Raji (cell line): ENCODE results near the gene EFNA5.

Experiments
- POLR2A ChIP-seq: IDR thresholded peaks from 2 replicates; pipeline ENCODE4 v1.6.1; 2011; ENCODE audit warnings: low read depth, low read length, control low read depth; ENCODE audit not compliant: insufficient read depth

EFNA5 gene

DNA sequence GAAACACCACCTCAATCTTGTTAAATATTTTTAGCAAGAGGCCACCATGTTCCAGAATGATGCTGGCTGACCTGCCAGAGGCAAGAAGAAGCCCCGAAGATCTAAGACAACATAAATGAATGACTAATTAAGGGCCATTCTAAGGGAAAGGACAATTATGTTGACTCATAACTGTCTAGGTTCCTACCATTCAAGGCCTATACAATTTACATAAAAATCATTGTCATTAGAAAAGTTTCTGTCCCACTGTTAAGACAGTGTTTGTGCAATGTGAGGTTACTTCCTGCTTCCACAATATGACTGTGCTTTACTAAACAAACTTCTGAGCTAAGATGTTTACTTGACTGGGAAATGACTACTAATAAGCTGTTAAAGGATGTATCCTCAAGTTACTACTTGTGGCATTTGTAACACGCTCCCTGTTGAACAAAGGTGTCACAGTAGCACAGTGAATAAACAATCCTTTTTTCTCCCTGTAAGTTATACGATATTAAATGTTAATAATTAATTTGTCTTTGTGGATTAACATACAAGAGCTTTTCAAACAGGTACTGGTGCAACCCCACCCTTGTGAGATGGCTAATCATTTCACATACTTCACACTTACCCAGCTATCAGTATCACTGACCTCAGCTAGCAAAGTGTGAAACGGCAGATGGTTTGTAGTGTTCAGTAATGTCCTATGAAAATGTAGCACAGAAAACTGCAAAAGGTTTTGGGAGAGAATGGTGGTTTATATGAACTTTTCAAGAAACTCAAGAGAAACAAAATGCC is 195.8 kb downstream of the EFNA5 start:
- no peak for TF ChIP-seq POLR2A

DNA sequence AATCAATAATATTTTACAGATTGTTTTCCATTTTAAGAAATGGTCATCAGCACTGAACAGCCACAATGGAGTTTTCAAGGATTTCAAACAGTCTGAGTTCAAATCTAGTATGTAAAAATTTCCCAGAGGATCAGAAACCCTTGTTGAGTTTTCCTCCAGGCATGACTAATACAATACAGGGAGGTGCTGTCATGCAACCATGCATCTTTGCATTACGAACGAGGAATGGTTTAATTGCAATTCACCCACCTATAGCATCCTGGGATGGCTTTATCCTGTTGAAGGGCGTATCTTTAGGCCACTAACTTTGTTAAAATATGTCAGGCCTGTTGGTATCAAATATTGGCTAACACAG is 196.4 kb downstream of the EFNA5 start:
- no peak for TF ChIP-seq POLR2A

DNA sequence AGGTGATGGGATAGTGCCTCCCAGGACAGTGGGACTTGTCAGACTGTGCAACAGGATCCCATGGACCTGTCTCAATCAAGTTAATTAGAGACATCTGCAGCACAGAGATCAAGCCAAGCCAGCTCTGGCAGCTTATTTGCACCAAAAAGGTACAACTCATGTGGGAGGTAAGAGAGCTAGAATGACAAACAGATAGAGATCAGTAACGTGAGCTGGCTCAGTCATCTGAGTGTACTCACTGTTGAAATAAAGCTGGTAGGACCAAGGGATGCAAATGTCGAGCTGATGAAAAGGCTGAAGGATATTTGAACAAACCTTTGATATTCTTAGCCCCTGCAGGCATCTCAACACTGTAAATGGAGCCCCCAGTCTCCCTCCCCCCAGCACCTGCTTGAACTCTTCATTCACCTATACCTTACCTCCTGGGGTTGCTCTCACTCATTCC is 198.1 kb downstream of the EFNA5 start:
- TF ChIP-seq POLR2A: no peak

DNA sequence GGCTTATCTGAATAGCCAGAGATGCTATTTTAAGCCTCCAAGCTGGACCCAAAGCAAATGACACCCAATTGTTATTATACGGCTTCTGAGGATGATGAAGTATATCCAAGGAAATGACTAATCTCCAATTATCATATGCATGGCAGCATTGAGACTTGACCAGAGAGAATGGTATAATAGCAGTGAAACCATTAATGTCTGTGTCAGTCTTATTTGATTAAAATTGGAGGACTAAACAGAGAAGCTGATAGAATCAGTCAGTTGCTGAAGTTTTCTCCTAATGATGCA is 200.5 kb downstream of the EFNA5 start:
- no peak for TF ChIP-seq POLR2A

DNA sequence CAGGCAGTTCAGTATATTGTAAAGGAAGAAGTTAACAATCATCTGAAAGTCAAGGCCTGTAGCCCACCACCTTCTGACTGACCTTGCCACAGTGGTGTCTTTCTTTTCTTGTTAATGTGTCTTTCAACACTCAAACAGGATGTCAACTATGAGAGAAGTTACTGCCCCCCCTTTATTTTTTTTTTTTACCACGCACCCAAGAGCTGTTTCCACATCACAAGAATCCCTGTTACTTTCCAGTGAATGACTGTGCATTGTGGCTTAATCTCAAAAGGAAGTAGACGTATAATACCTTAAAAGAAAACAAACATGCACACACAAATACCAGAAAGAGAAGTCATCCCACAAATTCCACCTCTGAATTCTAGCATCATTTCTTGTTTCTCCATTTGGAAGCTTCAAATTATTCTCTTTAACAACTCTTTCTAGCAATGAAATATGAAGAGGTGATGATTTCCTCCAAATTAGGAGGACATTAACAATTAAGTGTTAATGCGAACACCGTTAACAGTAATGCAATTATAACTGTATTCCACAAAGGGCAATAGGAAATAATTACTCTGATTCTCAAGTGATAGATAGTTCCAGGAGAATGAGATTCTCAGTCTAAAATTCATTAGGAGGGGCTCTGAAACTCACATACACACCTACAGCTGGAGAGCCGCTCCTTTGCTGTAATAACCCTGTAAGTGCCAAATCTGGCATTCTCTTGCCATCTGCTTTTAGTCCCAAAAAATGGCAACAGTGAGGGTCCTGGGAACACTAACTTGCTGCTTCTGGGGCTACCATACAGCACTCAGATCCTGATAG is 201.0 kb downstream of the EFNA5 start:
- TF ChIP-seq POLR2A: no peak

DNA sequence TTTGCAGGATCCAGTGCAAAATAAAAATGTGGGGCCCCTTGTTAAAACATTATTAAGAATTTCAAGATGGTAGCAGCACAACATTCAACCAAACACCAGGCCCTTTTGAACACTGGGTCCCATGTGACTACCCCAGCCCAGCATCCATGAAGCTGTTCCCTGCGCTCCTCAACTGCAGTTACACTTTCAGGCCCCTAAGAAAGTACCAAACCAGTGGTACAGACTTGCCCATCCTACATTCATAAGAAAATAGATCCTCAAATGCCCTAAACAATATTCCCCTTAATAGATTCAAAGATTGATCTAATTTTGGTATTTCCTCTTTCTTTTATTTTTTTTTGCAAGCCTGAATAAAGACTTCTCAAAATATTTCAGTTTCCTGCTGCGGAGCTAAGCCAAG is 201.7 kb downstream of the EFNA5 start:
- TF ChIP-seq POLR2A: no peak

DNA sequence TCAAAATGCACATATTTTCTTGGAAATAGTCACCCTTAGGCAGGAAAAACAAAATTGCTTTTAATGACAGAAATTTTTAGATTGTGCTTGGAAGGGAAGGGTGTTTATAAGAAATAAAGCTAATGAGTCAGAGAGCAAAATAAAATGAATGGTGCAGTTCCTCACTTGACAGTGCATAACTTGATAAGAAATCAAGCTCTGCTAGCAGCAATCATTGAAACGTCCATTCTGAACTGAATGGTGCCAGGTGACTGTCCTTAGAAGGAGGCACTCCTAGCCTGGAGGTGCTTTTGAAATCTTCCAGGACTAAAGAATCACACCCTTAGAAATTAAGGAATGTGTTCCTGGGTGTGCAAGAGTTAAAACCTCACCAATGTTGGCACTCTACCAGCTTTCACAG is 202.5 kb downstream of the EFNA5 start:
- TF ChIP-seq POLR2A: no peak

DNA sequence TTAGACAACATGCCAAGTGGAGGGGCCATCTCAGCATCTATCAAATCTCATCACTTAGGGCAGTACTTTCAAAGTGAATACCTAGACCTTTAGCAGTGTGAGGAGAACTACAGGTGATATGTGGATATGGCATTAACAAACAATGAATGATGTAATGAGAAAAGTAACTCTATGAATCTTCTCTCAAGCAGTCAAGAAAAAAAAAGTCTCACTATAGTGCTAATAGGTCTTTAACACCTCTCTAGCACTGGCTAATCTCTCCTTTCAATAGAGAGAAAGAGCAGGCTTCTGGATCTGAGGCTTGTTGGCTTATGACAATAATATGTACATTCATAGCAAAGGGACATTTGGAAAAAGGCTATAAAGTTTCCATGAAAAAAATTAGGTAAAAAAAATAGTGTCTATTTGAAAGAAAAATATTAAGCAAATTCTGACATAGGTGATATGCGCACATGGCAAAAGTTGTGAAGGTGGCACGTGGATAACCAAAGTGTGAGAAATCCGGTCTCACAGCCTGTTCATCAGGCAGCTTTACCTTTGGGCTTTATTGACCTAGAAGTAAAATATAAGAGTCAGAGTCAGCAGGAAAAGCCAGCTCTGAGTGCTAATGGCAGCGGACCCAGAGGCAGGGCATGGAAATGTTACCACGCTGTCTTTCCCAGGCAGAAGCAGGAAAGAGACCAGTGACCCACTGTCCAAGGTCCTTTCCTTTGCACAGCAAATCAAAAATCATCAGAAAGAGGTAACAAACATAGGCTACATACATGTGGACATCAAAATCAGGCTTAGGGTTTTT is 203.4 kb downstream of the EFNA5 start:
- TF ChIP-seq POLR2A: no peak

DNA sequence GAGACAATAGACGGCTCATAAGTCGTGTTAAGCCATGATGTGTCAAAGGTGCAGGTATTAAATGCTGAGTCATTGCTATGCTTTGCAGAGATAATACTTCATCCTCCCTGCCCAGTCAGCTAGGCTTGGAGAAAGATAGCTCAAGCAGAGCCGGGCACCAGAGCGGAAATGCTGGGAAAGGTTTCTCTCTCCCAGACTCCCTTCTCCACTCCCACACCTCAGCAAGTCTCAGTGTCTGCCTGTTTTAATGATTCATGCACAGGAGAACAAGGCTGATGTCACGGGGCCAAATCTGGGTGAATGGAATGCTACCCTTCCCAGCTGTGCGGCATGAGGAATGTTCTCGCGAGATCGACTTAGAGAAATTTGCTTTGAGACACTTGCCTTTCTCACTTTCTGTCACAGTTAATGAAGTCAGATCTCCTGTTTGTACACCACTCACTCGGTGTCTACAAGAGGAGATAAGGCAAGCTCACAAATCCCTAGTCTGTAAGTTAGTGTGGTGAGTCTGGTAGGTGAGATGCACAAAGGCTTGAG is 204.4 kb downstream of the EFNA5 start:
- no peak for TF ChIP-seq POLR2A

DNA sequence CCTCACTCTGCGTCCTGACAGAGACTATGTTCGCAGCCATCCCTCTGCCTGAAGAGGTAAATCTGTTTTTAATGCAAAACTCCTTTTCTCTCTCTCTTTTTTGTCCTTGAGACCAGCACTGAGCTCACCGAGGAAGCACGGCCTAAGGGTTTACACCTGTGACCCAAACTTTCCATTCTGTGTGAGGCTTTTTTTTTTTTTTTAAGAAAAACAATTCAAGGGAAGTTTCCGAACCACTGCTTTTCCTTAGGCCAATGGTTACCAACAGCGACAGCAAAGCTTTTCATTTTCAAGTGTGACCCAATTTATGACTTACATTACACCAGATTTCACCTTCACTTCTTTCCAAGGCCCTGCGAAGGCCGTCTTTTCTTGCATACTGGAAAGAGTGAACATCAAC is 205.9 kb downstream of the EFNA5 start:
- no peak for TF ChIP-seq POLR2A

DNA sequence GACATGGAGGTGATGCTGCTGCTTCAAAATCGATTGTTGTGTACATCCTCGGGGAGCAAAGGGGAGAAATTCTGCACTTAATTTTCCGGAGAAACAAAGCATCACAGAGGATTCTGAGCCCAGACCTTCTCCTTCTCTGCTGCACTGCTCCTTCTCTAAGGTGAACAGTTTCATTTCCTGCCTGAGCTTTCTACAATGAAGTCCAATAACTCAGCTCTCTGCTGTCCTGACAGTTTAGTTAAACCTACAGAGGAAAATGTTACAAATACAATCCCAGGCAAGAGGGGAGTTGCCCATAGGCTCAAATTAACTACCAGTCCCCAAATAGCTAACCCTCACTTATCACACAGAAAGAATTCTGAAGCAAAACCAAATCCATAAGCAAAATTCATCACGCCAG is 206.3 kb downstream of the EFNA5 start:
- no peak for TF ChIP-seq POLR2A

DNA sequence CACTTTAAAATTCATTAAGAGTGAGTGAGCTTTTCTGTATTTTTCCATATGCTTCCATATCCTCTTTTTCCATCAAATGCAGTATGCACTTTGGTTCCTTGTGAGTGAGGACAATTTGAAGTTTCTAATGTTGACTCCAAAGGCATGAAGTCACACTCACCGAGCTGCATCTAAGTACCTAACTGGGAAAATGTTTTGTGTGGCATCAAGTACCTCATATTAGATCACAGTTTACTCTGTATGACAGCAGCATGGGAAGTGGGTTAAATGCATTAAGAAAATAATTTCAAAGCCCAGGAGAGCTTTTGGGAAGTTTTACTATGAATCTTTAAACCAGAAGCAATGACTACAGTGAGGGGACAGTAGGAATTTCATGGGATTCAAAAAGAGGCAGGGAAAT is 207.0 kb downstream of the EFNA5 start:
- TF ChIP-seq POLR2A: no peak

DNA sequence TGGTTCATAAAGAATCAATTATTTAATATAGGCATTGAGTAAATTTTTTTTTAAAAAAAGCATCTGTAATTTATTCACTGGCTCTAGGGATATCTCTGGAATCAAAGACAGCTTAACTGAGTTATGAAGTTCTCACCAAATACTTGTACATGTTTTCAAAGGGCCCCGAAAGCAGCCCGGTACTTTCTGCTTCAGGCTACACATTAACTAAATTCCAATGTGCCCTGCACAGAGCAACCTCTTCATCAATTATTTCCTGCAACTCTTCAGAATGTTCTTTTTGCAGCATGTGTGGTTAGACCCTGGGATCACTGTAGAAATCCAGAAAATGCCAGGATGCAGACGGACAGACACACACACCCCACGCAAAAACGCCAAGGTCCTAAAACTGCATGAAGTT is 209.0 kb downstream of the EFNA5 start:
- no peak for TF ChIP-seq POLR2A

DNA sequence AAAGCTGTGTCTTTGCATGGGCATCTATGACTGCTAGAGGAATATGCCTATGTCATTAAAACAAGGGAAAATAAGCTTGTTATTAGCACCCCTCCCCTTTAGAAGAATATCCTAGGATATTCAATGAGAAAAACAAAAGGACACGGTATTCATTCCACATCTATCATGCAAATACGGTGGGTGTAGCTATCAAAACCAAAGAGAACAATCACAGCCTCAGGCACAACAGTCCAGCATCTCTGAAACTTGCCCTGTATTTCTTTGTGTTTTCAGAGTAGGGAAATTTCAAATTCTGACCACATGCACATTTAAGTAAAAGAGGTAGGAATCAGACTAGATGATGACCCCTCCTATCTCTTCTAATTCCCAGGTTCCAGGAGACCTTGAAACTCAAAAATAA is 209.9 kb downstream of the EFNA5 start:
- TF ChIP-seq POLR2A: no peak

DNA sequence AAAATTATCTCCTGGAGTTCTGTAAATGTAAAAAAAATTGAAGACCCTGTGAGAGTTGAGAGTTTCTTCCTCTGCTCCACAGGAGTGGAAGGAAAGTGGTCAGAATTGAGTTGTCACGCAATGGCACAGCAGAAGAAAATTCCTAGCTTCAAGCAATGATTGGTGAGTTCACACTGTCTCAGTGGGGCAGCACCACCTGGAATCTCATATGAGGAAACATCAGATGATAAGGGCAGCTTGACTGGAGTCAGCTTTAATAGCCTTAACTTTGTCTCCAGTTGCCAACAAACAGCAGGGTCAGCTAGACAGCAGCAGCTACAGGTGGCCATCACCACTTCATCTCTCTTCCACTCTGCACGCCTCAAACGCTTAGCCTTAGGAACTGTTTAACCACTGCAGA is 211.1 kb downstream of the EFNA5 start:
- no peak for TF ChIP-seq POLR2A

DNA sequence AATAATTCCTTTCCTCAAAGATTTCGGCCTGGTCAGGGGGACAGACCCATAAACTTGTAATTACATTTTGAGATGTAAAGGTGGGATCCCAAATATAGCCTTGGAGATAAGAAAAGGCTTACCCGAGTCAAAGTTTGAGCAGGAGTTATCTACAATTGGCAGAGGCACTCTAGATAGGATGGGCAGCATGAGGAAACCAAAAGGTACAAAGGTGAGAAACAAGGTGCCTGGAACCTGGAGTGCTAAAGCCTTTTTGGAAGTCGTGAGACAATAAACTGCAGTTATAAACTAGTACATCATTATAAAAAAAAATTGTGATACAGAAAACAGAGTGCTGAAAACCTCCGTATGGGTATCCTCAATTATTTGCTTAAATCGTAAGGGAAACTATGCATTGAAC is 212.4 kb downstream of the EFNA5 start:
- TF ChIP-seq POLR2A: no peak

DNA sequence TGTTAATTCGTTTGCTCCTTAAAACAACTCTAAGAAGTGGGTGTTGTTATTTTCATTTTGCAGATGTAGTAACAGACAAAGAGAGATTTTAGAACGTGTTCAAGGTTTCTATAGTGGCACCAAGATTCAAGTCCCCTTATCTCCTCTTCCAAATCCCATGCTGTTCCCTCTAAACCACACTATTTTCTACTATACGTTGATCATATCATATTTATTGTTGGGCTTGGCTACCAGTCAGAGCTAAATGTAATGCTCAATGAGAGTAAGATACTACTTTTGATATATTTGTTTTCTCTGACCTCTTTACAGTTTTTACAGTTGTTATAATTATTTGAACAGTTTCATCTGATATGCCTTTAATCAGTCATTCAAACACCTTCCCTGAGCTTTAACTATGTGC is 212.9 kb downstream of the EFNA5 start:
- TF ChIP-seq POLR2A: no peak
